GM12892 (cell line): ENCODE measurements around the gene C1orf74.

Experiments
- POLR2A ChIP-seq: IDR thresholded peaks from 2 replicates; pipeline ENCODE4 v1.6.1; 2011; ENCODE audit warnings: low read depth, low read length, control low read depth
- POLR2AphosphoS5 ChIP-seq: IDR thresholded peaks from 2 replicates; pipeline ENCODE4 v1.6.1; 2011; ENCODE audit warnings: low read depth, low read length, control low read depth

DNA sequence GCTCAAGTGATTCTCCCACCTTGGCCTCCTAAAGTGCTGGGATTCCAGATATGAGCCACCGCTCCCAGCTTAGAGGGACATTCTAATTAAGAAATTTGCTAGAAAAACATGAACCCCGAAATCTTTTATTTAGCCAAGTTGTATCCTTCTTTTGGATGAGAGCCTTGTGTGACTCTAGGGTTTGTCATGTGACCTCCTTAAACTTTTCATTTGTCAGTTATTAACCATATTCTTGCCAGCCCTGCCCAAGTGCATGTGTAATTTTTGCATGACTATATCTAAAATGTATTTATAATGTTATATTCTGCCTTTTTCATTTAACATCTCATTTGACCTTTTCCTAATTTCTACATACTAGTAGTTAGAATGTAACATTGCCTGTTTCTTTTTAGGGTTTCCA lies 45.4 kb upstream of the C1orf74 start:
- TF ChIP-seq POLR2A (no peak), POLR2AphosphoS5 (no peak)
